Thoracic aorta (tissue), 2 donors: ENCODE measurements around the gene PAQR4. TPM values are rescaled to one million over a fixed set of nuclear protein-coding genes. Genes with fewer than 3 reads are reported as not detected.

Experiments
- ATAC-seq: fragments of 150-250 bp; one replicate; pipeline ENCODE4 v1.8.0; 2017; ENCODE audit warnings: low read depth; ENCODE audit not compliant: insufficient number of reproducible peaks, low FRiP score
- DNase-seq: peaks from one replicate; pipeline ENCODE4 v3.0.0-alpha.2; 2020; ENCODE audit warnings: low spot score
- H3K27ac ChIP-seq, 2 donors: fragments of 200-600 bp; sonication (generic); 1 replicate in 1 of 2; 2 replicates in 1 of 2; pipeline ENCODE4 v1.5.1; 2016; ENCODE audit warnings: mild to moderate bottlenecking in 2 of 2, moderate library complexity in 2 of 2
- H3K27me3 ChIP-seq: fragments of 200-600 bp; sonication (generic); replicated peaks from 2 replicates; pipeline ENCODE4 v1.6.0; 2016; ENCODE audit warnings: mild to moderate bottlenecking; ENCODE audit not compliant: insufficient read depth
- H3K36me3 ChIP-seq: fragments of 200-600 bp; sonication (generic); one replicate; pipeline ENCODE4 v1.5.1; 2016
- H3K4me1 ChIP-seq, 2 donors: fragments of 200-600 bp; sonication (generic); 1 replicate in 1 of 2; 2 replicates in 1 of 2; pipeline versions ENCODE4 v1.5.1 to v1.6.0; 2016; ENCODE audit warnings: low read depth in 2 of 2, mild to moderate bottlenecking in 1 of 2; ENCODE audit not compliant: control insufficient read depth in 1 of 2
- H3K4me3 ChIP-seq: fragments of 200-600 bp; sonication (generic); 2 replicates; pipeline ENCODE4 v1.5.1; 2016; ENCODE audit warnings: mild to moderate bottlenecking
- H3K9me3 ChIP-seq: fragments of 200-600 bp; sonication (generic); 2 replicates; pipeline ENCODE4 v1.5.1; 2016
- CTCF ChIP-seq: fragments of 200-600 bp; sonication (generic); IDR thresholded peaks from one replicate; pipeline ENCODE4 v1.5.1; 2019; ENCODE audit warnings: antibody characterized with exemption
- total RNA-seq, 2 donors: library from RNA; depleted of rRNA; stranded (reverse); fragments of >200 nt; gene quantifications; one replicate each; pipeline versions ENCODE4 v1.1.0 to v1.2.3, GENCODE V29; 2016

PAQR4 gene
- total RNA-seq, 2 donors from 2014 or later: 3.1 to 5.8 TPM

- TF ChIP-seq CTCF: no peak
- DNase-seq: no peak
- no peak for ATAC-seq
- Histone ChIP-seq H3K36me3 (no peaks in the 10 kb centered on the region), H3K27ac (peak within 1 kb of the TSS in 1 of 2 donors; percentile 17), H3K4me3 (peak within 1 kb of the TSS; percentile 58), H3K9me3 (no peaks in the 10 kb centered on the region), H3K27me3 (peaks cover 36% of the 10 kb centered on the region), H3K4me1 (peaks cover 27 to 40% of the 10 kb centered on the region in 2 donors)
Measured at GRCh38 chr16:2963723-2964474, 5.2 kb upstream of the PAQR4 start, which contains the start of gene KREMEN2. KREMEN2 (plus strand) TSS chr16:2964275; CDS start chr16:2964521, 246 bp downstream.

- Histone ChIP-seq H3K27ac (peak overlapping the region in 1 of 2 donors; percentile 17), H3K9me3 (no peaks in the 10 kb centered on the region), H3K36me3 (no peaks in the 10 kb centered on the region), H3K27me3 (peaks cover 36% of the 10 kb centered on the region), H3K4me1 (peaks cover 29 to 44% of the 10 kb centered on the region in 2 donors), H3K4me3 (peak overlapping the region; percentile 58)
- DNase-seq (no peak), ATAC-seq (no peak)
- no peak for TF ChIP-seq CTCF
Measured at GRCh38 chr16:2964475-2965336, 4.4 kb upstream of the PAQR4 start.

GRCh38 chr16:2966043-2966807 lies 2.9 kb upstream of the PAQR4 start:
- DNase-seq (no peak), ATAC-seq (no peak)
- H3K4me3 ChIP-seq: no peak overlapping the region
- no peak for TF ChIP-seq CTCF
- no peak overlapping the region for H3K27ac ChIP-seq
- no peaks in the 10 kb centered on the region for H3K9me3 ChIP-seq
- no peaks in the 10 kb centered on the region for H3K36me3 ChIP-seq
- H3K27me3 ChIP-seq: peaks cover 36% of the 10 kb centered on the region
- peaks cover 31 to 54% of the 10 kb centered on the region in 2 donors for H3K4me1 ChIP-seq

- no peak for DNase-seq
- no peak overlapping the region for H3K27ac ChIP-seq
- TF ChIP-seq CTCF: no peak
- peak overlapping the region; percentile 43 for H3K4me3 ChIP-seq
- ATAC-seq: no peak
- peaks cover 36% of the 10 kb centered on the region for H3K27me3 ChIP-seq
- no peaks in the 10 kb centered on the region for H3K36me3 ChIP-seq
- H3K4me1 ChIP-seq: peaks cover 31 to 54% of the 10 kb centered on the region in 2 donors
- no peaks in the 10 kb centered on the region for H3K9me3 ChIP-seq
Measured at GRCh38 chr16:2966808-2967191, 2.3 kb upstream of the PAQR4 start.
